HEK293T (cell line): ENCODE measurements around the gene RFX4.

Source experiments
- BHLHE40 ChIP-seq: fragments of 450-650 bp; IDR thresholded peaks from 2 replicates; pipeline ENCODE4 v1.6.1; 2016; ENCODE audit warnings: mild to moderate bottlenecking, moderate library complexity, borderline replicate concordance
- ELF4 ChIP-seq: fragments of 450-650 bp; IDR thresholded peaks from 2 replicates; pipeline ENCODE4 v1.6.1; 2017; ENCODE audit warnings: antibody characterized with exemption
- FOXA1 ChIP-seq: fragments of 450-650 bp; IDR thresholded peaks from 2 replicates; pipeline ENCODE4 v1.6.1; 2016; ENCODE audit warnings: mild to moderate bottlenecking
- FOXK2 ChIP-seq: fragments of 450-650 bp; IDR thresholded peaks from 2 replicates; pipeline ENCODE4 v1.6.1; 2016; ENCODE audit warnings: mild to moderate bottlenecking
- FOXM1 ChIP-seq: fragments of 450-650 bp; IDR thresholded peaks from 2 replicates; pipeline ENCODE4 v1.6.1; 2017; ENCODE audit warnings: mild to moderate bottlenecking, borderline replicate concordance
- L3MBTL2 ChIP-seq: fragments of 450-650 bp; conservative IDR thresholded peaks from 2 replicates; pipeline ENCODE4 v1.6.1; 2016; ENCODE audit warnings: mild to moderate bottlenecking
- LEF1 ChIP-seq: fragments of 450-650 bp; IDR thresholded peaks from 2 replicates; pipeline ENCODE4 v1.6.1; 2017; ENCODE audit warnings: mild to moderate bottlenecking, borderline replicate concordance
- NFRKB ChIP-seq: fragments of 450-650 bp; IDR thresholded peaks from 2 replicates; pipeline ENCODE4 v1.6.1; 2016; ENCODE audit warnings: mild to moderate bottlenecking, moderate library complexity
- SP1 ChIP-seq: fragments of 450-650 bp; IDR thresholded peaks from 2 replicates; pipeline ENCODE4 v1.6.1; 2017
- ZNF384 ChIP-seq: fragments of 450-650 bp; IDR thresholded peaks from 2 replicates; pipeline ENCODE4 v1.6.1; 2016

GRCh38 chr12:106633451-106633823 is 50.6 kb downstream of the RFX4 start:
- TF ChIP-seq FOXK2 = no peak
- no peak for TF ChIP-seq LEF1
- no peak for TF ChIP-seq L3MBTL2
- no peak for TF ChIP-seq SP1
- no peak for TF ChIP-seq FOXA1
- no peak for TF ChIP-seq FOXM1
- no peak for TF ChIP-seq ZNF384
- TF ChIP-seq ELF4 = no peak
- TF ChIP-seq BHLHE40 = no peak
- TF ChIP-seq NFRKB = no peak
